Measurements from ENCODE around the gene AFAP1. TPM values are rescaled to one million over a fixed set of nuclear protein-coding genes. Genes with fewer than 3 reads are reported as not detected.

Gene AFAP1
- total RNA-seq, 1 experiment from 2014 or later, result 42.1 TPM

- Histone ChIP-seq H3K4me3 (ENCODE audit: low read length) (no peak overlapping the region), H3K79me2 (ENCODE audit: low read length) (no peaks in the 10 kb centered on the region), H3K4me2 (ENCODE audit: low read length) (no peak overlapping the region), H2AFZ (ENCODE audit: low read length) (no peak overlapping the region), H3K27me3 (ENCODE audit: low read length) (no peaks in the 10 kb centered on the region), H4K20me1 (ENCODE audit: low read length) (no peaks in the 10 kb centered on the region), H3K36me3 (ENCODE audit: low read depth, low read length) (no peaks in the 10 kb centered on the region), H3F3A (ENCODE audit: low read length, unreplicated experiment) (no peaks in the 10 kb centered on the region), H3K9me2 (replicated peaks; ENCODE audit: low read length) (no peaks in the 10 kb centered on the region), H3K4me1 (ENCODE audit: insufficient read depth, low read length) (no peaks in the 10 kb centered on the region), H3K9ac (ENCODE audit: low read length) (no peak overlapping the region), H3K27ac (ENCODE audit: low read length) (no peak overlapping the region), H3K9me3 (ENCODE audit: low read length) (no peaks in the 10 kb centered on the region)
- ChIA-PET POLR2A (ENCODE audit: unreplicated experiment) (no interaction called here), CTCF (no interaction called here)
- ATAC-seq, result no peak
- no peak for TF ChIP-seq EZH2phosphoT487 (IDR thresholded peaks at IDR 0.05; ENCODE audit: borderline replicate concordance, low read length)
- TF ChIP-seq CTCF (conservative IDR thresholded peaks at IDR 0.05; ENCODE audit: low read depth, low read length), result no peak
- no peak for TF ChIP-seq EZH2 (IDR thresholded peaks at IDR 0.05; ENCODE audit: low read length, unreplicated experiment)
- DNase-seq, result no peak
- BruUV-seq (replicated peaks), result no TSS peak
- intact Hi-C loops (cut with micrococcal nuclease), result no loop called here
These were observed 230.7 kb downstream of the AFAP1 start for GRCh38 chr4:7708981-7709380.

Other genes starting within 250 kb of the AFAP1 start
- gene ABLIM2, start 219.0 kb upstream of the AFAP1 start, total RNA-seq (2014; rRNA removed), result 3.2 and 3.6 TPM in 2 replicates